Ishikawa (cell line): ENCODE results near the gene GBP2.

Source experiments
- CEBPB ChIP-seq: IDR thresholded peaks from 2 replicates; pipeline ENCODE4 v1.6.1; 2012
- CREB1 ChIP-seq: IDR thresholded peaks from 2 replicates; pipeline ENCODE4 v1.6.1; 2012; ENCODE audit warnings: low read depth
- EGR1 ChIP-seq: IDR thresholded peaks from 2 replicates; pipeline ENCODE4 v1.6.1; 2012
- EP300 ChIP-seq: IDR thresholded peaks from 2 replicates; pipeline ENCODE4 v1.6.1; 2012; ENCODE audit warnings: borderline replicate concordance
- FOXM1 ChIP-seq: IDR thresholded peaks from 2 replicates; pipeline ENCODE4 v1.6.1; 2012; ENCODE audit warnings: low read depth, borderline replicate concordance
- NFIC ChIP-seq: IDR thresholded peaks from 2 replicates; pipeline ENCODE4 v1.6.1; 2012
- RAD21 ChIP-seq: IDR thresholded peaks from 2 replicates; pipeline ENCODE4 v1.6.1; 2012; ENCODE audit warnings: low read depth
- TAF1 ChIP-seq: IDR thresholded peaks from 2 replicates; pipeline ENCODE4 v1.6.1; 2012; ENCODE audit warnings: low read depth, mild to moderate bottlenecking
- TCF12 ChIP-seq: IDR thresholded peaks from 2 replicates; pipeline ENCODE4 v1.6.1; 2012; ENCODE audit warnings: low read depth
- TEAD4 ChIP-seq: IDR thresholded peaks from 2 replicates; pipeline ENCODE4 v1.6.1; 2012
- YY1 ChIP-seq: IDR thresholded peaks from 2 replicates; pipeline ENCODE4 v1.6.1; 2012; ENCODE audit warnings: low read depth
- ZBTB7A ChIP-seq: IDR thresholded peaks from 2 replicates; pipeline ENCODE4 v1.6.1; 2012; ENCODE audit warnings: low read depth
- TF ChIP-seq, protein P1 (sequence below): IDR thresholded peaks from 2 replicates; pipeline ENCODE4 v1.6.1; 2012; ENCODE audit warnings: low read depth, mild to moderate bottlenecking
- TF ChIP-seq, protein P2 (sequence below): IDR thresholded peaks from 2 replicates; pipeline ENCODE4 v1.6.1; 2012
- TF ChIP-seq, protein P3 (sequence below): IDR thresholded peaks from 2 replicates; pipeline ENCODE4 v1.6.1; 2012

GBP2 gene

DNA sequence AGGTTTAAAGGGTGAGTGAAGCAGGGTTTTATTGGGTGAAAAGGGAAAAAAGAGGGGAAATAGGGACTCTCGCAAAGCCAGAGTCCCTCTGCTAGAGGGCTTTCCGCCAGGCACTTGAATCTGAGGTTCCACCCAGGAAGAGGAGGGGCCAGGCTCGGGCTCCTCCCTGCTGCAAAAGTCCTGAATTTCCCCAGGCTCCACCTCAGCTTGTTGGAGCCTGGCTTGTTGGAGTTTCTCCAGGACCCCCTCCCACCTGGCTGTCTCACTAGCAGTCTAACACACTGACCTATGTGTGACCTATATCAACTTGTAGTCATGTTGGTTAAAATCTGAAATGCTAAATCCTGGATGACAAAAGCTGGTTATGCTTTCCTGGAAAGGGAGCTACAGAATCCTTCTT, 25.5 kb downstream of the GBP2 start:
- TF ChIP-seq YY1 (no peak), ZBTB7A (no peak), EGR1 (no peak), NFIC (no peak), TEAD4 (no peak), RAD21 (no peak), CEBPB (no peak), TCF12 (no peak), EP300 (no peak), CREB1 (no peak), FOXM1 (no peak), TAF1 (no peak)
- TF ChIP-seq, protein P1, sequence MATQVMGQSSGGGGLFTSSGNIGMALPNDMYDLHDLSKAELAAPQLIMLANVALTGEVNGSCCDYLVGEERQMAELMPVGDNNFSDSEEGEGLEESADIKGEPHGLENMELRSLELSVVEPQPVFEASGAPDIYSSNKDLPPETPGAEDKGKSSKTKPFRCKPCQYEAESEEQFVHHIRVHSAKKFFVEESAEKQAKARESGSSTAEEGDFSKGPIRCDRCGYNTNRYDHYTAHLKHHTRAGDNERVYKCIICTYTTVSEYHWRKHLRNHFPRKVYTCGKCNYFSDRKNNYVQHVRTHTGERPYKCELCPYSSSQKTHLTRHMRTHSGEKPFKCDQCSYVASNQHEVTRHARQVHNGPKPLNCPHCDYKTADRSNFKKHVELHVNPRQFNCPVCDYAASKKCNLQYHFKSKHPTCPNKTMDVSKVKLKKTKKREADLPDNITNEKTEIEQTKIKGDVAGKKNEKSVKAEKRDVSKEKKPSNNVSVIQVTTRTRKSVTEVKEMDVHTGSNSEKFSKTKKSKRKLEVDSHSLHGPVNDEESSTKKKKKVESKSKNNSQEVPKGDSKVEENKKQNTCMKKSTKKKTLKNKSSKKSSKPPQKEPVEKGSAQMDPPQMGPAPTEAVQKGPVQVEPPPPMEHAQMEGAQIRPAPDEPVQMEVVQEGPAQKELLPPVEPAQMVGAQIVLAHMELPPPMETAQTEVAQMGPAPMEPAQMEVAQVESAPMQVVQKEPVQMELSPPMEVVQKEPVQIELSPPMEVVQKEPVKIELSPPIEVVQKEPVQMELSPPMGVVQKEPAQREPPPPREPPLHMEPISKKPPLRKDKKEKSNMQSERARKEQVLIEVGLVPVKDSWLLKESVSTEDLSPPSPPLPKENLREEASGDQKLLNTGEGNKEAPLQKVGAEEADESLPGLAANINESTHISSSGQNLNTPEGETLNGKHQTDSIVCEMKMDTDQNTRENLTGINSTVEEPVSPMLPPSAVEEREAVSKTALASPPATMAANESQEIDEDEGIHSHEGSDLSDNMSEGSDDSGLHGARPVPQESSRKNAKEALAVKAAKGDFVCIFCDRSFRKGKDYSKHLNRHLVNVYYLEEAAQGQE = no peak
- TF ChIP-seq, protein P2, sequence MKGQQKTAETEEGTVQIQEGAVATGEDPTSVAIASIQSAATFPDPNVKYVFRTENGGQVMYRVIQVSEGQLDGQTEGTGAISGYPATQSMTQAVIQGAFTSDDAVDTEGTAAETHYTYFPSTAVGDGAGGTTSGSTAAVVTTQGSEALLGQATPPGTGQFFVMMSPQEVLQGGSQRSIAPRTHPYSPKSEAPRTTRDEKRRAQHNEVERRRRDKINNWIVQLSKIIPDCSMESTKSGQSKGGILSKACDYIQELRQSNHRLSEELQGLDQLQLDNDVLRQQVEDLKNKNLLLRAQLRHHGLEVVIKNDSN = no peak
- TF ChIP-seq, protein P3, sequence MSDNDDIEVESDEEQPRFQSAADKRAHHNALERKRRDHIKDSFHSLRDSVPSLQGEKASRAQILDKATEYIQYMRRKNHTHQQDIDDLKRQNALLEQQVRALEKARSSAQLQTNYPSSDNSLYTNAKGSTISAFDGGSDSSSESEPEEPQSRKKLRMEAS = no peak

DNA sequence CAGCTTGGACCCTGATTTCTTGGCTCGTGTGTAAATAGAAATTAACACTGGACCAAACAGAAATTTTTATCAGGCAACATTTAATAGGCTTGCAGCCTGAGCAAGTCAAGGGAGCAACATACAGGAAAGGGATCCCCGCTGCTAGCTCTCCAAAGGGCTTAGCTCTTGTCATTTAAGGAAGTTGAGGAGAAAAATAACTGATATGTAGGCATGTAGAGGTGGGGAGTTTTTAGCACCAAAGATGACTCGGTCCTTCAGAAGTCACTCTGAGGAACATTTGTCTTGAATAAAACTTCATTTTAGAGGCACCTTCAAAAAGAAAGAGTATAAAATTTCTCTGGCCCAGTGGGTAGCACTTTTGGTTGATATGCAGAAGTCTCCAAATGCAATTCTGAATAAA, 27.1 kb downstream of the GBP2 start:
- TF ChIP-seq FOXM1 (no peak), NFIC (no peak), EP300 (no peak), TEAD4 (no peak)
- TF ChIP-seq, protein P3 = no peak

DNA sequence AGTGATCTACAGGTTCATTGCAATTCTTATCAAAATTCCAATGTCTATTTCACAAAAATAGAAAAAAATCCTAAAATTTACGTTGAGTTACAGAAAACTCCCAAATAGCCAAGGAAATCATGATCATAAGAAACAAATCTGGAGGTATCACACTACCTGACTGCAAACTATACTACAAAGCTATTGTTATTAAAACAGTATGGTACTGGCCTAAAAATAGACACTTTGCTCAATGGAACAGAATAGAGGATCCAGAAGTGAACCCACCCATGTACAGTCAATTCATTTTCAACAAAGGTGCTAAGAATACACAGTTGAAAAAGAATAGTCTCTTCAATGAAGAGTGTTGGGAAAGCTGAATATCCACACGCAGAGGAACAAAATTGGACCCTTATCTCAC, 30.2 kb downstream of the GBP2 start:
- TF ChIP-seq EGR1 (no peak), TAF1 (no peak), NFIC (no peak), TEAD4 (no peak), YY1 (no peak), CEBPB (no peak), TCF12 (no peak)

DNA sequence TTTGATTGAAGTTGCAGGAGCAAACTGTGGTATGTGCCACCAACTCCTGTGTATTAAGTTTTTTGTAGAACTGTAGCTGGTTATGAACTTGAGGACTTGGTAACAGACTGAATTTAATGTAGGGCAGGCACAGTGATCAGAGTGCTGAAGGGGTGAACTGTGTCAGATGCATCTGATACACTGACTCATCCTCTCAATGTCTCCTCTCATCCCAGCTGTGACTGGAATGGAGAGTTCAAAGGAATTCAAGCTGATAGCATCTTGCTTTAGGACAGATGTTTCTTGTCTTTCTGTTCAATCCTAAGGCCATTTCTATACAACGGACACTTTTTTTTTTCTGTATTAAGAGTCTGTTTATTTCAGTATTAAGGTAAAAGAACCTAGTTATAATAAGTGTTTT, 36.0 kb downstream of the GBP2 start:
- no peak for TF ChIP-seq EGR1
- no peak for TF ChIP-seq TEAD4
- no peak for TF ChIP-seq YY1
- TF ChIP-seq RAD21 = no peak
- no peak for TF ChIP-seq CEBPB
- no peak for TF ChIP-seq FOXM1
- TF ChIP-seq, protein P2 = no peak
- TF ChIP-seq CREB1 = no peak
- TF ChIP-seq TCF12 = no peak
- TF ChIP-seq TAF1 = no peak
- no peak for TF ChIP-seq NFIC
- TF ChIP-seq ZBTB7A = no peak
- TF ChIP-seq, protein P3 = no peak
- no peak for TF ChIP-seq EP300
- TF ChIP-seq, protein P1 = no peak

DNA sequence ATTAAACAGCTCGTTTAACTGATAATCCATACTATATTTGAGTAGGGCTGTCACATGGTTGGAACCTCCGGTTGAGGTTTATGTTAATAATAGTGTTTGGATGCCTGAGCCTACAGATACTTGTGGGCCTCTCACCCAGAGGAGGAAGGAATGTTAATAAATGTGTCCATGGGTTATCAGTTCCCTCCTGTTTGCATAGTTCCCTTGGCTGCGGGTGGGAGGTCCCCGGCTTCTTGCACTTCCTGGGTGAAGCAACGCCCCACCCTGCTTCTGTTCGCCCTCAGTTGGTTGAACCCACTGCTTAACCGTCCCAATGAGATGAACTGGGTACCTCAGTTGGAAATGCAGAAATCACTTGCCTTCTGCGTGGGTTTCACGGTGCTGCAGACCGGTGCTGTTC, 37.3 kb downstream of the GBP2 start:
- TF ChIP-seq ZBTB7A = no peak
- TF ChIP-seq EP300 = no peak
- no peak for TF ChIP-seq TAF1
- TF ChIP-seq, protein P1 = no peak
- TF ChIP-seq FOXM1 = no peak
- TF ChIP-seq RAD21 = no peak
